SKM-1 treated with dmso at 0.1 percent for 144 hours (cell line): ENCODE results near the gene GARNL3.
A peak's percentile ranks its signal among the peaks of the same experiment; 100 is the strongest.

ENCODE experiments used
- DNase-seq: peaks from one replicate; lab custom pipeline; 2025; ENCODE audit not compliant: unreplicated experiment; lab: John Stamatoyannopoulos, UW

The GARNL3 gene

GRCh38 chr9:127346584-127346983 is 82.0 kb downstream of the GARNL3 start:
- no peak for DNase-seq

- DNase-seq = no peak
These were observed 83.5 kb downstream of the GARNL3 start for GRCh38 chr9:127347831-127348776.

- no peak for DNase-seq
These were observed 85.0 kb downstream of the GARNL3 start for GRCh38 chr9:127349483-127350113.

- no peak for DNase-seq
These were observed 86.9 kb downstream of the GARNL3 start for GRCh38 chr9:127351182-127352166.

- DNase-seq = no peak
These were observed 89.3 kb downstream of the GARNL3 start for GRCh38 chr9:127353882-127354281.

- no peak for DNase-seq
These were observed 92.3 kb downstream of the GARNL3 start for GRCh38 chr9:127356906-127357305.

- no peak for DNase-seq
These were observed 93.5 kb downstream of the GARNL3 start for GRCh38 chr9:127358023-127358535.

- no peak for DNase-seq
These were observed 94.2 kb downstream of the GARNL3 start for GRCh38 chr9:127358770-127359169.

GRCh38 chr9:127360250-127360649 is 95.7 kb downstream of the GARNL3 start:
- no peak for DNase-seq

GRCh38 chr9:127360829-127361228 is 96.3 kb downstream of the GARNL3 start:
- no peak for DNase-seq

GRCh38 chr9:127361561-127361960 is 97.0 kb downstream of the GARNL3 start:
- DNase-seq = peak; percentile 8

GRCh38 chr9:127362829-127363228 is 98.3 kb downstream of the GARNL3 start:
- no peak for DNase-seq

- no peak for DNase-seq
These were observed 100.9 kb downstream of the GARNL3 start for GRCh38 chr9:127365461-127365860.

GRCh38 chr9:127366594-127366993 is 102.0 kb downstream of the GARNL3 start:
- no peak for DNase-seq

GRCh38 chr9:127368852-127369402 is 104.4 kb downstream of the GARNL3 start:
- DNase-seq = no peak

- DNase-seq = no peak
These were observed 104.9 kb downstream of the GARNL3 start for GRCh38 chr9:127369428-127369827.

- no peak for DNase-seq
These were observed 105.6 kb downstream of the GARNL3 start for GRCh38 chr9:127370147-127370579.

- DNase-seq = no peak
These were observed 106.4 kb downstream of the GARNL3 start for GRCh38 chr9:127370672-127371648.

GRCh38 chr9:127380479-127380878 is 115.9 kb downstream of the GARNL3 start:
- no peak for DNase-seq
